ENCODE data around the gene RBM19.

The RBM19 gene

DNA sequence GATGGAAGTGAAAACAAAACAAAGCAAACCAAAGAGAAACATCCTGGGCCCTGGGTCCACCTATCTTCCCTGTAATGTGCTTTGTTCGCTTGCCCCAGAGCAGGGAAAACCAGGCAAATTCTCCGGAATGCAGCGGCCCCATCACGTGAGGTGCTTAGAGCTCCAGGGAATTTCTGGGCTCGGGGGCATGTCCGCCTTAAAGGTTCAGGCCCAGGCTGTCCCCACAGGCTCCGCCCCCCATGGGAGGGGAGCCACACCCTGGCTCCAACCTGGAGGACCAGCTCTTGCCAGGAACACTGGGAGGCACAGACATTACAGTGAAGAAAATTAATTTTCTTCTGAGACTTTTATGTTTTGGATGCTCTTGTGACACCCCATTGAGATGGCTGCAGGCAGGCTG lies 69.9 kb downstream of the RBM19 start:
- no peak overlapping the region for H3K27ac ChIP-seq (ENCODE audit: low read depth, low read length)
- H3K4me3 ChIP-seq (ENCODE audit: low read depth in 1 of 2, low read length in 2 of 2) = no peak overlapping the region

DNA sequence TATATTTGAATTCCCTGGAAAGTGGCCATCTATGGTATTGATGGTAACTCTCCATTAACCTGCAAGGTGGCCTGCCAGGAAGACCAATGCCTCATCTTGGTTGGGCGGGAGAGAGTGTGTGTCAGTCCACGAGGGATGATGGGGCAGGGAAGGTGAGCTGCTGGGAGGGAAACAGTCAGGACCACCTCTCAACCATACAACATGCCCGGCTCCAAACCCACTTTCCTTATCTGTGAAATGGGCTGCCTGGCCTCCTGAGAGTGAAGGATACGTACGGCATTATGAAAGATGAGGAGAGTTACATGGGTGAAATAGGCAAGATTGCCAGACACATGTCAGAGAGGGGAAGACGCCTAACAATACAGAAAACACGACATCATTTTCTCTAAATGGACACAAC lies 70.9 kb downstream of the RBM19 start:
- H3K4me1 ChIP-seq (ENCODE audit: control insufficient read depth in 1 of 2, insufficient read depth in 2 of 2, low read length in 2 of 2) = no peaks in the 10 kb centered on the region
- no peak overlapping the region for H3K9ac ChIP-seq (ENCODE audit: low read depth in 1 of 2, low read length in 2 of 2)
- H3K36me3 ChIP-seq (ENCODE audit: control insufficient read depth in 1 of 2, insufficient read depth in 2 of 2, low read length in 2 of 2) = peaks cover 0 to 8% of the 10 kb centered on the region in 2 donors
- no peaks in the 10 kb centered on the region for H3K27me3 ChIP-seq (ENCODE audit: control insufficient read depth in 1 of 2, insufficient read depth in 2 of 2, low read length in 2 of 2)
- no peak overlapping the region for H3K27ac ChIP-seq (ENCODE audit: low read depth, low read length)
- H3K9me3 ChIP-seq (ENCODE audit: control insufficient read depth in 1 of 2, low read length in 2 of 2) = no peaks in the 10 kb centered on the region
- no peak overlapping the region for H3K4me3 ChIP-seq (ENCODE audit: low read depth in 1 of 2, low read length in 2 of 2)

More for the DNA sequence above, 69.9 kb downstream of the RBM19 start:
- Histone ChIP-seq H3K4me1 (ENCODE audit: control insufficient read depth in 1 of 2, insufficient read depth in 2 of 2, low read length in 2 of 2) (no peaks in the 10 kb centered on the region), H3K27me3 (ENCODE audit: control insufficient read depth in 1 of 2, insufficient read depth in 2 of 2, low read length in 2 of 2) (no peaks in the 10 kb centered on the region), H3K36me3 (ENCODE audit: control insufficient read depth in 1 of 2, insufficient read depth in 2 of 2, low read length in 2 of 2) (peaks cover 0 to 12% of the 10 kb centered on the region in 2 donors), H3K9ac (ENCODE audit: low read depth in 1 of 2, low read length in 2 of 2) (no peak overlapping the region), H3K9me3 (ENCODE audit: control insufficient read depth in 1 of 2, low read length in 2 of 2) (no peaks in the 10 kb centered on the region)

DNA sequence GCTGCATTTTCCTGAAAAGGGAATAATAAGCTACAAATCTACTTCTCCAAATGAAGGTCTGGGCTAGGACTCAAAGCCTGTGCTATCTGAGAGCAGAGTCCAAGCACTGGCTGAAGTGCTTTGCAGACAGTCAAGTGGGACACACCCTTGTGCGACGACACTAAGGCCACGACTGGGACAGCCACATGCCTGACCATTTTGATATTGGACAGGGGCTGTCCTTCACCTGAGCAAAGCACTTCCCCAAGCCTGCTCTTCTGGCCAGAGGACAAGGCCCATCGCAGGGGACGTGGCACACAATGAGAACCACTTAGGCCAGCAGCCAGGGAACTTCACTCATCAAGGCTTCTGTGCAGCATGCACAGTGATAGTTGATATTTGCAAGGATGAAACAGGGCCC lies 71.4 kb downstream of the RBM19 start:
- Histone ChIP-seq H3K27ac (ENCODE audit: low read depth, low read length) (no peak overlapping the region), H3K36me3 (ENCODE audit: control insufficient read depth in 1 of 2, insufficient read depth in 2 of 2, low read length in 2 of 2) (peaks cover 0 to 8% of the 10 kb centered on the region in 2 donors), H3K9ac (ENCODE audit: low read depth in 1 of 2, low read length in 2 of 2) (no peak overlapping the region), H3K9me3 (ENCODE audit: control insufficient read depth in 1 of 2, low read length in 2 of 2) (no peaks in the 10 kb centered on the region), H3K27me3 (ENCODE audit: control insufficient read depth in 1 of 2, insufficient read depth in 2 of 2, low read length in 2 of 2) (no peaks in the 10 kb centered on the region), H3K4me1 (ENCODE audit: control insufficient read depth in 1 of 2, insufficient read depth in 2 of 2, low read length in 2 of 2) (no peaks in the 10 kb centered on the region), H3K4me3 (ENCODE audit: low read depth in 1 of 2, low read length in 2 of 2) (no peak overlapping the region)

DNA sequence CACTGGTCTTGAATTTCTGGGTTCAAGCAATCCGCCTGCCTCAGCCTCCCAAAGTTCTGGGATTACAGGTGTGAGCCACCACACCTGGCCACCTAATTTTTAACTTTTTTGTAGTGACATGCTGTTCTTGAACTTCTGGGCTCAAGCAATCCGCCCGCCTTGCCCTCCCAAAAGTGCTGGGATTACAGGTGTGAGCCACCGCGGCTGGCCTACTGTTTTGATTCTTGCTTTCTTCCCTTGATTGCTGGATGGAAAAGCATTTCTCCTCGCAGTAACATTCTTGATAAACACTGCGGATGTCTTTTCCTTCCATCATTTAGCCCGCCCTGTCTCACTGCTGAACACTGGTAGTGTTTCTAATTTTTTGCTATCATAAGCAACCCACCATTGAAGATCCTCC lies 72.9 kb downstream of the RBM19 start:
- Histone ChIP-seq H3K27me3 (ENCODE audit: control insufficient read depth in 1 of 2, insufficient read depth in 2 of 2, low read length in 2 of 2) (no peaks in the 10 kb centered on the region), H3K36me3 (ENCODE audit: control insufficient read depth in 1 of 2, insufficient read depth in 2 of 2, low read length in 2 of 2) (peaks cover 5 to 8% of the 10 kb centered on the region in 2 donors), H3K4me3 (ENCODE audit: low read depth in 1 of 2, low read length in 2 of 2) (no peak overlapping the region), H3K4me1 (ENCODE audit: control insufficient read depth in 1 of 2, insufficient read depth in 2 of 2, low read length in 2 of 2) (no peaks in the 10 kb centered on the region), H3K9ac (ENCODE audit: low read depth in 1 of 2, low read length in 2 of 2) (no peak overlapping the region), H3K9me3 (ENCODE audit: control insufficient read depth in 1 of 2, low read length in 2 of 2) (no peaks in the 10 kb centered on the region), H3K27ac (ENCODE audit: low read depth, low read length) (no peak overlapping the region)

DNA sequence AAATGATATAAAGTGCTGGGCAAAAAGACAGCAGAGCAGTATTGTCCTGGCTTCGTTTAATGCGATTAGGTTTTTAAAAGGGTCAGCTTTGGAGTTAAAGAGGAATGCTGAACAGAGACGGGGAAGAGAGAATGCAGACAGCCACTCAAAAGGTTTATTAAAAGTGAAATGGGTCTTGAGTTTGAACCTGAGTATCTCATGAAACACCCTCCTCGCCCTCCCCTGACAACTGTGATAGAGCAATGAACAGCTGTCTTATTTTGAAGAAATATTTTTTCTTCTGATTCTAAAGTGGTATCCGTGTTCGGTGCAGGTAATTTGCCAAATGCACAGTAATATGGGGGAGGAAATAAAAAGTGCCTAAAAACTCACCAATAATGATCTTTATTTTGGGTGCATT lies 73.6 kb downstream of the RBM19 start:
- no peaks in the 10 kb centered on the region for H3K27me3 ChIP-seq (ENCODE audit: control insufficient read depth in 1 of 2, insufficient read depth in 2 of 2, low read length in 2 of 2)
- H3K9me3 ChIP-seq (ENCODE audit: control insufficient read depth in 1 of 2, low read length in 2 of 2) = no peaks in the 10 kb centered on the region
- H3K4me1 ChIP-seq (ENCODE audit: control insufficient read depth in 1 of 2, insufficient read depth in 2 of 2, low read length in 2 of 2) = no peaks in the 10 kb centered on the region
- H3K9ac ChIP-seq (ENCODE audit: low read depth in 1 of 2, low read length in 2 of 2) = no peak overlapping the region
- H3K4me3 ChIP-seq (ENCODE audit: low read depth in 1 of 2, low read length in 2 of 2) = no peak overlapping the region
- peaks cover 5 to 8% of the 10 kb centered on the region in 2 donors for H3K36me3 ChIP-seq (ENCODE audit: control insufficient read depth in 1 of 2, insufficient read depth in 2 of 2, low read length in 2 of 2)
- no peak overlapping the region for H3K27ac ChIP-seq (ENCODE audit: low read depth, low read length)

DNA sequence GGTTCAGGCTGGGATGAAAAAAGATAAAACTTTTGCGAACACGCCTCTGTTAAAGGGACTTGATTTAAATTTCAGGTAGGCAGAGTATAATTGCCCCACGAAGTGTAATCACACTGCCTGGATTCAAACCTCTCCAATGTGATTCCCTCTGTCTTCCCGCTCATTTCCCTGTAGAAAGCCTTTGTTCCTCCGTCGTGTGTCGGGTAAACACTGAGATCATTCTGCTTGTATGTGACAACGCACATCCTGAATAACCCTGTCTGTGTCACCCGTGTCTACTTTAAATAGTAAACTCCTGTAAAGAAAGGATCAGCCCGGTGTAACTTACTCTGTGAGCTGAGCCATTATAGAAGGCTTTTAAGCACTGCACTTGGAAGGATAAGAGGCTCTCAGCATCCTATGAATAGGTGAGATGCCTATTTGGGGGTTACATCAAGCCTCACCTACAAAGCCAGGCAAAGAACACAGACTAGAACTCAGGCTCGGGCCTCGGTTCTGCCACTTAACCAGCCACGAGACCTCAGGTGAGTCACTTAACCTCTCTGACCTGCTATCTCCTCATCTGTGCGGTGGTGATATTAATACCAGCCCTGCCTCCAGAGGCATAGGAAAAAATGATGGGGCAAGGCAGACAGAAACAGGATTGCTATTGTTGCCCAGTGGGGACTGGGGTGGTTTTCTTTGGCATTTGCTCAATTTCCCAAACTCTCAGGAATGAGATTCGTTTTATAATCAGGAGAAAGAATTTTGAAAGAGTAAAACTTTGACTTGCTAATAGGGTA lies 74.2 kb downstream of the RBM19 start:
- H3K27me3 ChIP-seq (ENCODE audit: control insufficient read depth in 1 of 2, insufficient read depth in 2 of 2, low read length in 2 of 2) = no peaks in the 10 kb centered on the region
- no peak overlapping the region for H3K9ac ChIP-seq (ENCODE audit: low read depth in 1 of 2, low read length in 2 of 2)
- H3K36me3 ChIP-seq (ENCODE audit: control insufficient read depth in 1 of 2, insufficient read depth in 2 of 2, low read length in 2 of 2) = peaks cover 5 to 8% of the 10 kb centered on the region in 2 donors
- H3K4me1 ChIP-seq (ENCODE audit: control insufficient read depth in 1 of 2, insufficient read depth in 2 of 2, low read length in 2 of 2) = no peaks in the 10 kb centered on the region
- no peak overlapping the region for H3K4me3 ChIP-seq (ENCODE audit: low read depth in 1 of 2, low read length in 2 of 2)
- H3K27ac ChIP-seq (ENCODE audit: low read depth, low read length) = no peak overlapping the region
- H3K9me3 ChIP-seq (ENCODE audit: control insufficient read depth in 1 of 2, low read length in 2 of 2) = no peaks in the 10 kb centered on the region

DNA sequence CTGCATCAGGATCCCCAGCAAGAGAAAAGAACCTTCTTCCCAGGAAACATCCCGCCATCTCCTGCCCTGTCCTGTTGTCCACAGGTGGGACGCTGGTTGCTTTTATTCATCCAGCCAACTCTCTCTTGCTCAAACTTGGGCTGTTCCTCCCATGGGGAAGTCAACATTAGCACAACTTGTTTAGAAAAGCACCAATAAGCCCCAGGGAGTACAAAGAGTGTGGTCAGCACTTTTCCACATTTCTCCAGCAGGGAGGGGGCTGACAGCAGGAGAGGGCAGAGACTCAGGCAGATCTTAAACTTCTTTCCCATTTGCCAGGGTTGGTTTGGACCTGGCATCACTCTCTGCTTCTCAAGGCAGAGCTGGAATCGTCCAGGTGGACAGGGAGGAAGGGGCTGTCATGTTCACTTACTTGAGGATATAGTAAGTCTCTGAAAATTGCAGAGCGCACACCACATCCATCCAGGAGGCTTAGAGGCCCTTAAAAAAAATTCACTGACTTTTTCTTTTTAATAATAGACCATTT lies 74.9 kb downstream of the RBM19 start:
- Histone ChIP-seq H3K36me3 (ENCODE audit: control insufficient read depth in 1 of 2, insufficient read depth in 2 of 2, low read length in 2 of 2) (peaks cover 5 to 8% of the 10 kb centered on the region in 2 donors), H3K4me3 (ENCODE audit: low read depth in 1 of 2, low read length in 2 of 2) (no peak overlapping the region), H3K9ac (ENCODE audit: low read depth in 1 of 2, low read length in 2 of 2) (no peak overlapping the region), H3K9me3 (ENCODE audit: control insufficient read depth in 1 of 2, low read length in 2 of 2) (no peaks in the 10 kb centered on the region), H3K4me1 (ENCODE audit: control insufficient read depth in 1 of 2, insufficient read depth in 2 of 2, low read length in 2 of 2) (no peaks in the 10 kb centered on the region), H3K27ac (ENCODE audit: low read depth, low read length) (no peak overlapping the region), H3K27me3 (ENCODE audit: control insufficient read depth in 1 of 2, insufficient read depth in 2 of 2, low read length in 2 of 2) (no peaks in the 10 kb centered on the region)

DNA sequence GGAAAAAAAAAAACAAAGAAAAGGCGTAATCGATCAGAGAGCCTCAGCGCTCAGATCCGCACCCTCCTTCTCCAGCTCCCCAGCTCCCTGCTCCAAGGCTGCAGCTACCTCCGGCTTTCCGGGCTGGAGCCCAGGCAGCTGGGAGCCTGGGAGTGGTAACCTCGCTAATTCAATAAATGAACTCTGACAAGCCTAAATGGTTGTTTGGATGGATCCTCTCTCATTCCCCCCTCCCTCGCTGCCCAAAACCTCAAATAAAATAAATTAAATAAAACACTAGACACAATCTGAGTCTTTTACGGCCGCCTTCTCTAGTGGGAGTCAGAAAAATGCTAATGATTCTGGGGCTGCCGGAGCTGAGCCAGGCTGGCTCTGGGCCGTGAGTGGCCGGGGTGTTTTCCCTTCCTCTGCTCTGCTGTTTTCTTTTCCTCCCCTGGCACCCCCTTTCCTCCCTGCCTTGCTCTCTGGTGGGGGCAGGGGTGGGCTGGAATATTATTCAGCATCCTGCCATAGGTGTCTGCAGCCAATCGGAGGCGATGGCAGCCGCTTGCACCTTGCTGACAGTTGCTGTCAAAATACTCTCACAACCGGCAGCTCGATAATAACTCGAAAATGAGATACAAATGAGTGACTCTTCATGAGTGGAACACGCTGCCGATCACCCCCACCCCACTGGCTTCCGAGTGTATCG lies 76.1 kb downstream of the RBM19 start:
- H3K27me3 ChIP-seq (ENCODE audit: control insufficient read depth in 1 of 2, insufficient read depth in 2 of 2, low read length in 2 of 2) = no peaks in the 10 kb centered on the region
- no peaks in the 10 kb centered on the region for H3K4me1 ChIP-seq (ENCODE audit: control insufficient read depth in 1 of 2, insufficient read depth in 2 of 2, low read length in 2 of 2)
- H3K9me3 ChIP-seq (ENCODE audit: control insufficient read depth in 1 of 2, low read length in 2 of 2) = no peaks in the 10 kb centered on the region
- no peak overlapping the region for H3K4me3 ChIP-seq (ENCODE audit: low read depth in 1 of 2, low read length in 2 of 2)
- no peak overlapping the region for H3K27ac ChIP-seq (ENCODE audit: low read depth, low read length)
- peaks cover 5% of the 10 kb centered on the region in 2 donors for H3K36me3 ChIP-seq (ENCODE audit: control insufficient read depth in 1 of 2, insufficient read depth in 2 of 2, low read length in 2 of 2)
- H3K9ac ChIP-seq (ENCODE audit: low read depth in 1 of 2, low read length in 2 of 2) = no peak overlapping the region

DNA sequence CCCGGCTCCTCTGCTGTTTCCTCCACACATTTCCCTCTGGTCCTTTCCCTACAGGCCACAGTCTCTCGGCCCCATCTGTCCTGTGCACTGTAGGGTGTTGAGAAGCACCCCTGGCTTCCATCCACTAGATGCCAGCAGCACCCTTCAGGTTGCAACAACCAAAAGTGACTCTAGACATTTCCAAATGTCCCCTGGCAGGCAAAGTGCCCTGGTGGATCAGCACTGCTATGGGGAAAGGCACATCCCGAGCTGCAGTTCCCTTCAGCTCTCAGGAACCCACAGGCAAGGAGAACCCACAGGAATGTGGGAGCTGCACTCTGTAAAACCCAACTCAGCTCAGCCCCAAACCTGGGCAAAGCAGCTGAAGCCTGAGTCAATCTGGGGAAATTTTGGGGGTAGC lies 77.0 kb downstream of the RBM19 start:
- no peak overlapping the region for H3K9ac ChIP-seq (ENCODE audit: low read depth in 1 of 2, low read length in 2 of 2)

DNA sequence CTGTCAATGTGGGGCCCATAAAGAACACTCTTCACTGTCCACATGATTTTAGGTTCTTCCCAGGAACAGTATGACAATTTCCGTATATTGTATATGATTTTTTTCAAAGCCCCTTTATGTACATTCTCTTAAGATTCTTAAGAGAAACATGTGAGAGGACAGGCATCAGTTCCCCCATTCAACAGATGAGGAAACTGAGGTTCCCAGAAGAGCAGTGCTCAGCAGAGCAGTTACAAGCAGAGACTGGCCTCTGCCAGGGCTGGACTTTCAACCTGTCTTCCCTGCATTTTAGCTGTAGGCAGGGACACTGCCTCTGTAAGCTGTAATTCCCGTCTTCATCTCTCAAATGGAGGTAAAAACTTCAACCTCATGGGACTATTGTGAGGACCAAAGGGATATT lies 77.7 kb downstream of the RBM19 start:
- no peaks in the 10 kb centered on the region for H3K9me3 ChIP-seq (ENCODE audit: control insufficient read depth in 1 of 2, low read length in 2 of 2)
- H3K27ac ChIP-seq (ENCODE audit: low read depth, low read length) = no peak overlapping the region
- H3K4me3 ChIP-seq (ENCODE audit: low read depth in 1 of 2, low read length in 2 of 2) = no peak overlapping the region
- no peaks in the 10 kb centered on the region for H3K4me1 ChIP-seq (ENCODE audit: control insufficient read depth in 1 of 2, insufficient read depth in 2 of 2, low read length in 2 of 2)
- no peak overlapping the region for H3K9ac ChIP-seq (ENCODE audit: low read depth in 1 of 2, low read length in 2 of 2)
- no peaks in the 10 kb centered on the region for H3K27me3 ChIP-seq (ENCODE audit: control insufficient read depth in 1 of 2, insufficient read depth in 2 of 2, low read length in 2 of 2)
- peaks cover 5% of the 10 kb centered on the region in 2 donors for H3K36me3 ChIP-seq (ENCODE audit: control insufficient read depth in 1 of 2, insufficient read depth in 2 of 2, low read length in 2 of 2)

More for the DNA sequence above, 77.0 kb downstream of the RBM19 start:
- Histone ChIP-seq H3K4me1 (ENCODE audit: control insufficient read depth in 1 of 2, insufficient read depth in 2 of 2, low read length in 2 of 2) (no peaks in the 10 kb centered on the region), H3K27me3 (ENCODE audit: control insufficient read depth in 1 of 2, insufficient read depth in 2 of 2, low read length in 2 of 2) (no peaks in the 10 kb centered on the region), H3K9me3 (ENCODE audit: control insufficient read depth in 1 of 2, low read length in 2 of 2) (no peaks in the 10 kb centered on the region), H3K27ac (ENCODE audit: low read depth, low read length) (no peak overlapping the region), H3K36me3 (ENCODE audit: control insufficient read depth in 1 of 2, insufficient read depth in 2 of 2, low read length in 2 of 2) (peaks cover 5% of the 10 kb centered on the region in 2 donors), H3K4me3 (ENCODE audit: low read depth in 1 of 2, low read length in 2 of 2) (no peak overlapping the region)
